A549 (cell line): ENCODE results near the gene FBN2.

Experiments used
- BHLHE40 ChIP-seq: IDR thresholded peaks from 2 replicates; pipeline ENCODE4 v1.6.1; 2012; ENCODE audit warnings: low read depth, low read length, inconsistent platforms
- ESRRA ChIP-seq: fragments of 150-350 bp; IDR thresholded peaks from 2 replicates; pipeline ENCODE4 v1.6.1; 2014; ENCODE audit warnings: mild to moderate bottlenecking, low read length, borderline replicate concordance
- PHF8 ChIP-seq: fragments of 200-600 bp; sonication (generic); IDR thresholded peaks from 2 replicates; pipeline ENCODE4 v1.6.1; 2016; ENCODE audit warnings: low read depth, mild to moderate bottlenecking, antibody characterized with exemption, moderate library complexity, borderline replicate concordance
- TF ChIP-seq, protein P1 (sequence below): fragments of >200 bp; sonication (Bioruptor Twin); formaldehyde crosslinking; IDR thresholded peaks from 3 replicates; pipeline ENCODE4 v1.5.1; 2016

DNA sequence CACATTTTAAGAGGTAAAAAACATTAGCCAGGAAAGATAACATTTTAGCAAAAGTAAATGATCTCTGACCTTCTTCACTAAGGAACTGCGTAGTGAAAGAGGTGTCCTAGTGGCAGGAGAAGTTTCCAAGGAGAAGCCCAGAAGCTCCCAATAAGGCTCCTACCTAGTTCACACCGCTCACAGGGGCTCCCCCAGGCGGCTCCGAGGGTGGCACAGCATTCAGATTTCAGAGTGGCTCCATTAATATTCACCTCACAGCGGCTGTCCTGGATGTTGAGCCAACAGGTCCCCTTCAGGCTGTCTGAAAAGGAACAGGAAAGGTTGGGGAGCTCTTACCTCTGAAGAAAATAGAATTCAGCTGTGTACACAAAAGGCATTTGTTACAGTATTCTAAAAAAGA is 187.3 kb downstream of the FBN2 start:
- TF ChIP-seq BHLHE40 (no peak), ESRRA (no peak), PHF8 (no peak)
- TF ChIP-seq, protein P1, sequence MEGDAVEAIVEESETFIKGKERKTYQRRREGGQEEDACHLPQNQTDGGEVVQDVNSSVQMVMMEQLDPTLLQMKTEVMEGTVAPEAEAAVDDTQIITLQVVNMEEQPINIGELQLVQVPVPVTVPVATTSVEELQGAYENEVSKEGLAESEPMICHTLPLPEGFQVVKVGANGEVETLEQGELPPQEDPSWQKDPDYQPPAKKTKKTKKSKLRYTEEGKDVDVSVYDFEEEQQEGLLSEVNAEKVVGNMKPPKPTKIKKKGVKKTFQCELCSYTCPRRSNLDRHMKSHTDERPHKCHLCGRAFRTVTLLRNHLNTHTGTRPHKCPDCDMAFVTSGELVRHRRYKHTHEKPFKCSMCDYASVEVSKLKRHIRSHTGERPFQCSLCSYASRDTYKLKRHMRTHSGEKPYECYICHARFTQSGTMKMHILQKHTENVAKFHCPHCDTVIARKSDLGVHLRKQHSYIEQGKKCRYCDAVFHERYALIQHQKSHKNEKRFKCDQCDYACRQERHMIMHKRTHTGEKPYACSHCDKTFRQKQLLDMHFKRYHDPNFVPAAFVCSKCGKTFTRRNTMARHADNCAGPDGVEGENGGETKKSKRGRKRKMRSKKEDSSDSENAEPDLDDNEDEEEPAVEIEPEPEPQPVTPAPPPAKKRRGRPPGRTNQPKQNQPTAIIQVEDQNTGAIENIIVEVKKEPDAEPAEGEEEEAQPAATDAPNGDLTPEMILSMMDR, result no peak
